Measurements from ENCODE around the gene PTK6. TPM values are rescaled to one million over a fixed set of nuclear protein-coding genes. Genes with fewer than 3 reads are reported as not detected.
A peak's percentile ranks its signal among the peaks of the same experiment; 100 is the strongest.

PTK6 gene
- total RNA-seq, 2 experiments from 2014 or later, result 0.35 to 0.38 TPM

GRCh38 chr20:63494420-63495166 is 42.6 kb downstream of the PTK6 start:
- Mint-ChIP-seq H3K36me3 (ENCODE audit: low read depth) (no peaks in the 10 kb centered on the region), H3K9me3 (no peaks in the 10 kb centered on the region), H3K4me1 (ENCODE audit: low read depth) (peaks cover 5% of the 10 kb centered on the region), H3K27ac (no peak overlapping the region), H3K4me3 (no peak overlapping the region), H3K27me3 (ENCODE audit: low read depth) (peaks cover 26% of the 10 kb centered on the region)
- intact Hi-C loops (cut with micrococcal nuclease), result no loop called here
- CTCF ChIA-PET, result no interaction called here
- DNase-seq, result no peak

- H3K9me3 Mint-ChIP-seq, result no peaks in the 10 kb centered on the region
- H3K4me1 Mint-ChIP-seq (ENCODE audit: low read depth), result peaks cover 5% of the 10 kb centered on the region
- H3K36me3 Mint-ChIP-seq (ENCODE audit: low read depth), result no peaks in the 10 kb centered on the region
- H3K27me3 Mint-ChIP-seq (ENCODE audit: low read depth), result peaks cover 26% of the 10 kb centered on the region
- intact Hi-C loops (cut with micrococcal nuclease), result no loop called here
- DNase-seq, result no peak
- CTCF ChIA-PET, result interaction anchor here (0.6 kb wide), 1 partner anchor 700 kb away, joined by 3 read pairs; no protein-coding TSS in a partner anchor
- H3K27ac Mint-ChIP-seq, result no peak overlapping the region
- H3K4me3 Mint-ChIP-seq, result no peak overlapping the region
Measured at GRCh38 chr20:63494084-63494419, 43.1 kb downstream of the PTK6 start.

- H3K9me3 Mint-ChIP-seq, result no peaks in the 10 kb centered on the region
- H3K27ac Mint-ChIP-seq, result no peak overlapping the region
- H3K27me3 Mint-ChIP-seq (ENCODE audit: low read depth), result peaks cover 26% of the 10 kb centered on the region
- DNase-seq, result no peak
- H3K4me3 Mint-ChIP-seq, result no peak overlapping the region
- CTCF ChIA-PET, result interaction anchor here (0.6 kb wide), 1 partner anchor 701 kb away, joined by 3 read pairs; no protein-coding TSS in a partner anchor
- intact Hi-C loops (cut with micrococcal nuclease), result no loop called here
- no peaks in the 10 kb centered on the region for H3K36me3 Mint-ChIP-seq (ENCODE audit: low read depth)
- peaks cover 5% of the 10 kb centered on the region for H3K4me1 Mint-ChIP-seq (ENCODE audit: low read depth)
Measured at GRCh38 chr20:63493563-63494020, 43.6 kb downstream of the PTK6 start.

GRCh38 chr20:63492982-63493381 is 44.2 kb downstream of the PTK6 start:
- no peaks in the 10 kb centered on the region for H3K36me3 Mint-ChIP-seq (ENCODE audit: low read depth)
- intact Hi-C loops (cut with micrococcal nuclease), result no loop called here

GRCh38 chr20:63492518-63492917 is 44.7 kb downstream of the PTK6 start:
- H3K9me3 Mint-ChIP-seq, result no peaks in the 10 kb centered on the region
- H3K27me3 Mint-ChIP-seq (ENCODE audit: low read depth), result peaks cover 25% of the 10 kb centered on the region
- no peak for DNase-seq
- CTCF ChIA-PET, result no interaction called here
- intact Hi-C loops (cut with micrococcal nuclease), result no loop called here
- H3K4me3 Mint-ChIP-seq, result no peak overlapping the region
- peaks cover 4% of the 10 kb centered on the region for H3K4me1 Mint-ChIP-seq (ENCODE audit: low read depth)
- H3K36me3 Mint-ChIP-seq (ENCODE audit: low read depth), result no peaks in the 10 kb centered on the region
- peak overlapping the region; percentile 2 for H3K27ac Mint-ChIP-seq

More at GRCh38 chr20:63492982-63493381, 44.2 kb downstream of the PTK6 start:
- no peak overlapping the region for H3K27ac Mint-ChIP-seq
- no peak overlapping the region for H3K4me3 Mint-ChIP-seq
- CTCF ChIA-PET, result no interaction called here
- H3K4me1 Mint-ChIP-seq (ENCODE audit: low read depth), result peaks cover 4% of the 10 kb centered on the region
- peaks cover 26% of the 10 kb centered on the region for H3K27me3 Mint-ChIP-seq (ENCODE audit: low read depth)
- no peaks in the 10 kb centered on the region for H3K9me3 Mint-ChIP-seq
- no peak for DNase-seq

GRCh38 chr20:63491635-63492230 is 45.4 kb downstream of the PTK6 start:
- Mint-ChIP-seq H3K27ac (no peak overlapping the region), H3K36me3 (ENCODE audit: low read depth) (no peaks in the 10 kb centered on the region), H3K4me3 (no peak overlapping the region), H3K27me3 (ENCODE audit: low read depth) (peaks cover 23% of the 10 kb centered on the region), H3K4me1 (ENCODE audit: low read depth) (peaks cover 2% of the 10 kb centered on the region), H3K9me3 (no peaks in the 10 kb centered on the region)
- CTCF ChIA-PET, result no interaction called here
- DNase-seq, result no peak
- intact Hi-C loops (cut with micrococcal nuclease), result no loop called here

GRCh38 chr20:63491078-63491477 is 46.1 kb downstream of the PTK6 start:
- Mint-ChIP-seq H3K9me3 (no peaks in the 10 kb centered on the region), H3K36me3 (ENCODE audit: low read depth) (no peaks in the 10 kb centered on the region), H3K4me3 (no peak overlapping the region), H3K27ac (no peak overlapping the region), H3K27me3 (ENCODE audit: low read depth) (peaks cover 23% of the 10 kb centered on the region), H3K4me1 (ENCODE audit: low read depth) (no peaks in the 10 kb centered on the region)
- CTCF ChIA-PET, result no interaction called here
- DNase-seq, result no peak
- intact Hi-C loops (cut with micrococcal nuclease), result no loop called here

GRCh38 chr20:63490416-63490815 is 46.8 kb downstream of the PTK6 start:
- H3K36me3 Mint-ChIP-seq (ENCODE audit: low read depth), result no peaks in the 10 kb centered on the region
- CTCF ChIA-PET, result no interaction called here
- no peak overlapping the region for H3K4me3 Mint-ChIP-seq
- H3K27ac Mint-ChIP-seq, result no peak overlapping the region
- H3K27me3 Mint-ChIP-seq (ENCODE audit: low read depth), result peaks cover 23% of the 10 kb centered on the region
- no peaks in the 10 kb centered on the region for H3K9me3 Mint-ChIP-seq
- intact Hi-C loops (cut with micrococcal nuclease), result no loop called here
- no peak for DNase-seq
- no peaks in the 10 kb centered on the region for H3K4me1 Mint-ChIP-seq (ENCODE audit: low read depth)

- H3K27me3 Mint-ChIP-seq (ENCODE audit: low read depth), result peaks cover 26% of the 10 kb centered on the region
- no peak overlapping the region for H3K4me3 Mint-ChIP-seq
- H3K9me3 Mint-ChIP-seq, result no peaks in the 10 kb centered on the region
- H3K36me3 Mint-ChIP-seq (ENCODE audit: low read depth), result no peaks in the 10 kb centered on the region
- CTCF ChIA-PET, result no interaction called here
- no peak overlapping the region for H3K27ac Mint-ChIP-seq
- no peak for DNase-seq
- intact Hi-C loops (cut with micrococcal nuclease), result no loop called here
- H3K4me1 Mint-ChIP-seq (ENCODE audit: low read depth), result no peaks in the 10 kb centered on the region
Measured at GRCh38 chr20:63488315-63489251, 48.6 kb downstream of the PTK6 start.

GRCh38 chr20:63487781-63488241 is 49.4 kb downstream of the PTK6 start:
- no peak overlapping the region for H3K27ac Mint-ChIP-seq
- DNase-seq, result no peak
- no peak overlapping the region for H3K4me3 Mint-ChIP-seq
- intact Hi-C loops (cut with micrococcal nuclease), result no loop called here
- CTCF ChIA-PET, result no interaction called here
- H3K4me1 Mint-ChIP-seq (ENCODE audit: low read depth), result no peaks in the 10 kb centered on the region
- H3K9me3 Mint-ChIP-seq, result no peaks in the 10 kb centered on the region
- peaks cover 28% of the 10 kb centered on the region for H3K27me3 Mint-ChIP-seq (ENCODE audit: low read depth)
- H3K36me3 Mint-ChIP-seq (ENCODE audit: low read depth), result no peaks in the 10 kb centered on the region

GRCh38 chr20:63487116-63487764 is 49.9 kb downstream of the PTK6 start:
- Mint-ChIP-seq H3K4me3 (no peak overlapping the region), H3K27ac (no peak overlapping the region), H3K27me3 (ENCODE audit: low read depth) (peaks cover 31% of the 10 kb centered on the region), H3K4me1 (ENCODE audit: low read depth) (no peaks in the 10 kb centered on the region), H3K36me3 (ENCODE audit: low read depth) (no peaks in the 10 kb centered on the region), H3K9me3 (no peaks in the 10 kb centered on the region)
- DNase-seq, result no peak
- CTCF ChIA-PET, result no interaction called here
- intact Hi-C loops (cut with micrococcal nuclease), result no loop called here

- Mint-ChIP-seq H3K36me3 (ENCODE audit: low read depth) (no peaks in the 10 kb centered on the region), H3K4me3 (no peak overlapping the region), H3K27me3 (ENCODE audit: low read depth) (peaks cover 30% of the 10 kb centered on the region), H3K9me3 (no peaks in the 10 kb centered on the region), H3K27ac (no peak overlapping the region), H3K4me1 (ENCODE audit: low read depth) (no peaks in the 10 kb centered on the region)
- CTCF ChIA-PET, result no interaction called here
- no peak for DNase-seq
- intact Hi-C loops (cut with micrococcal nuclease), result no loop called here
Measured at GRCh38 chr20:63486300-63486855, 50.8 kb downstream of the PTK6 start.

Measured in activated naive CD4-positive, alpha-beta T cell treated with anti-CD3 and anti-CD28 coated beads for 36 hours (primary cell).